ENCODE data around the gene KRTAP2-2. TPM values are rescaled to one million over a fixed set of nuclear protein-coding genes. Genes with fewer than 3 reads are reported as not detected.
"Not testable (repeated sequence)": the region's sequence is repeated elsewhere in the genome, so short reads cannot be mapped to it uniquely, and the experiment has no call there.

KRTAP2-2 gene
- total and polyA plus RNA-seq, 2 of the 13 experiments (the other 11 are each of a cell fraction or from before 2014, with no cell fraction given) = not detected

DNA sequence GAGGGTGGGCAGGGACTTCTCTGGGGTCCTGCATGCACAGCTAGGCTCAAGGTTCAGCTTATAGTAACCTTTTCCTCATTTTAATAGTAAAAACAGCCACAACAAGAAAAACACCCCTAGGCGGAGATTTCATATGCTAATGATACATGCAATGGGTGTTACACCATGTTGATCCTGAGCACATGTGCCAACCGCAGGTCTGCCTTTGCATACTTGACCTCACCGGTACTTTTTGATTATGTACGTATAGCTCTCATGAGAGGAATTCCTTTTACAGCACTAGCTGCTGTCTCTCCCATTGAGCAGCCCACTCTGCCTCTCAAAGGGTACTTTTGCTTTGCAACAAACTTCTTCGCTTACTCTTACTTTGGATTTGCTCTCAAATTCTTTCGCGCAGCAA, 41.0 kb upstream of the KRTAP2-2 start:
- no peak overlapping the region for H3K9ac ChIP-seq (ENCODE audit: insufficient read depth, low read depth, low read length)
- intact Hi-C loops (cut with micrococcal nuclease; ENCODE audit: unreplicated experiment) (no loop called here), in situ Hi-C loops (cut with HindIII; ENCODE audit: extremely low pct_ligation_motif_present, low pct_unique_long_range_greater_than_20kb) (no loop called here)
- ChIA-PET POLR2A (no interaction called here), CTCF (ENCODE audit: low intra/inter-chr PET ratio, low total read pairs) (no interaction called here)
- H3K9me3 ChIP-seq (ENCODE audit: low read length) = no peaks in the 10 kb centered on the region
- no peak overlapping the region for H3K27ac ChIP-seq (ENCODE audit: extremely low read length, insufficient read depth, low read length)
- BruUV-seq (replicated peaks) = no TSS peak
- ATAC-seq (no peak), FAIRE-seq (no peak), DNase-seq (ENCODE audit: low spot score) (no peak)
- no peak overlapping the region for H3K4me3 ChIP-seq (replicated peaks in 1 of 3; ENCODE audit: insufficient read depth in 1 of 3, low read depth in 2 of 3, low read length in 3 of 3)
- H3K4me1 ChIP-seq (ENCODE audit: insufficient read depth, low read length) = no peaks in the 10 kb centered on the region
- peaks cover 0 to 11% of the 10 kb centered on the region in 2 experiments; a peak in 2 of 5 replicates for H3K27me3 ChIP-seq (ENCODE audit: control insufficient read depth in 1 of 2, insufficient read depth in 2 of 2, low read length in 2 of 2)
- no peaks in the 10 kb centered on the region for H3K36me3 ChIP-seq (replicated peaks in 1 of 2; ENCODE audit: control insufficient read depth in 1 of 2, insufficient read depth in 2 of 2, low read length in 2 of 2)
- no peaks in the 10 kb centered on the region for H4K20me1 ChIP-seq (ENCODE audit: insufficient read depth, low read length)
- no peaks in the 10 kb centered on the region for H3K79me2 ChIP-seq (ENCODE audit: insufficient read depth, low read length)
- no peak overlapping the region for H2AFZ ChIP-seq (ENCODE audit: low read length)
- no peak for TF ChIP-seq FIP1L1 (IDR thresholded peaks at IDR 0.05; ENCODE audit: borderline replicate concordance, insufficient read depth, low read depth, low read length)
- no peak for TF ChIP-seq MAF1 (CRISPR knock-in tag; IDR thresholded peaks at IDR 0.05; ENCODE audit: borderline replicate concordance)
- TF ChIP-seq, protein P1, sequence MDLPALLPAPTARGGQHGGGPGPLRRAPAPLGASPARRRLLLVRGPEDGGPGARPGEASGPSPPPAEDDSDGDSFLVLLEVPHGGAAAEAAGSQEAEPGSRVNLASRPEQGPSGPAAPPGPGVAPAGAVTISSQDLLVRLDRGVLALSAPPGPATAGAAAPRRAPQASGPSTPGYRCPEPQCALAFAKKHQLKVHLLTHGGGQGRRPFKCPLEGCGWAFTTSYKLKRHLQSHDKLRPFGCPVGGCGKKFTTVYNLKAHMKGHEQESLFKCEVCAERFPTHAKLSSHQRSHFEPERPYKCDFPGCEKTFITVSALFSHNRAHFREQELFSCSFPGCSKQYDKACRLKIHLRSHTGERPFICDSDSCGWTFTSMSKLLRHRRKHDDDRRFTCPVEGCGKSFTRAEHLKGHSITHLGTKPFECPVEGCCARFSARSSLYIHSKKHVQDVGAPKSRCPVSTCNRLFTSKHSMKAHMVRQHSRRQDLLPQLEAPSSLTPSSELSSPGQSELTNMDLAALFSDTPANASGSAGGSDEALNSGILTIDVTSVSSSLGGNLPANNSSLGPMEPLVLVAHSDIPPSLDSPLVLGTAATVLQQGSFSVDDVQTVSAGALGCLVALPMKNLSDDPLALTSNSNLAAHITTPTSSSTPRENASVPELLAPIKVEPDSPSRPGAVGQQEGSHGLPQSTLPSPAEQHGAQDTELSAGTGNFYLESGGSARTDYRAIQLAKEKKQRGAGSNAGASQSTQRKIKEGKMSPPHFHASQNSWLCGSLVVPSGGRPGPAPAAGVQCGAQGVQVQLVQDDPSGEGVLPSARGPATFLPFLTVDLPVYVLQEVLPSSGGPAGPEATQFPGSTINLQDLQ (CRISPR knock-in tag; IDR thresholded peaks at IDR 0.05) = no peak
- TF ChIP-seq ZNF589 (CRISPR knock-in tag; conservative IDR thresholded peaks at IDR 0.05) = no peak
- no peak for TF ChIP-seq ZNF326 (CRISPR knock-in tag; IDR thresholded peaks at IDR 0.05; ENCODE audit: borderline replicate concordance)
- TF ChIP-seq ZNF235 (CRISPR knock-in tag; IDR thresholded peaks at IDR 0.05; ENCODE audit: borderline replicate concordance) = no peak
- TF ChIP-seq KDM6A (CRISPR knock-in tag; IDR thresholded peaks at IDR 0.05; ENCODE audit: low read depth) = no peak
- no peak for TF ChIP-seq TAF15 (IDR thresholded peaks at IDR 0.05; ENCODE audit: low read depth, low read length, poor library complexity, severe bottlenecking)
- no peak for TF ChIP-seq GPBP1L1 (CRISPR knock-in tag; IDR thresholded peaks at IDR 0.05)
- TF ChIP-seq NAIF1 (CRISPR knock-in tag; IDR thresholded peaks at IDR 0.05; ENCODE audit: borderline replicate concordance) = no peak
- TF ChIP-seq CEBPG (CRISPR knock-in tag; IDR thresholded peaks at IDR 0.05) = no peak
- WGBS (ENCODE audit: low lambda C conversion rate) = 71% methylated on average over 7 of the region's 7 CpGs
- no peak overlapping the region for H3K4me2 ChIP-seq (ENCODE audit: low read depth, low read length)

DNA sequence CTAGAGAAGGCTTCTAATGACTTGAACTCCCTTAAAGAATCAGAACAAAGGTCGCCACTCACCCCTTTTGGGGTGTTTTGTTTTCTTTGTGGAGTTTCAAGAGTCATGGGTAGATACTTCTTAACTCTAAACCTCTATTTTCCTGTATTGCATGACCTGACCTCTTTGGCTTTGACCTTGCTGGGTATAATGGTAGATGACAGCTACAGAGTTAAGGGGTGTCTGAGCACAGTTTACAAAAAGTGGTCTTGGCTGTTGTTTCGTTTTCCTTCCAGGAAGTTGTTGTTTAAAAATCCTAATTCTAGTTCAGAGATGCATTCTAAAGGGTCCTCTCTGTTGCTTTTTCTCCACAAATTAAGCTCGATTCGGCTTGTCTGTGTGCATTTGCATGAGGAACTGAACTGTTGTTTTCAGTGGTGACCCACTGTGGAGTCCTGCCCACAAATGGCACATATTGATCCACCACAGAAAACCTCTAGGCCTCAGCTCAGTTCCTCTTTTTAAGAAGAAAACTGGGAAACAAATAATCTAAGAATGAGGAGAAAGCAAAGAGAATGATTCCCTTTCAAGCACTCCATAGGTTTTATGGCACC, 33.8 kb upstream of the KRTAP2-2 start:
- CTCF ChIA-PET (ENCODE audit: low intra/inter-chr PET ratio, low total read pairs); BruUV-seq (replicated peaks): not testable (repeated sequence)
- WGBS (ENCODE audit: low lambda C conversion rate) = 13% methylated on average over 4 of the region's 4 CpGs

More for the DNA sequence above, 33.8 kb upstream of the KRTAP2-2 start:
- H3K4me1 ChIP-seq (ENCODE audit: insufficient read depth, low read length); H3K36me3 ChIP-seq (replicated peaks in 1 of 2; ENCODE audit: control insufficient read depth in 1 of 2, insufficient read depth in 2 of 2, low read length in 2 of 2); H3K27ac ChIP-seq (ENCODE audit: extremely low read length, insufficient read depth, low read length); H3K4me2 ChIP-seq (ENCODE audit: low read depth, low read length); H2AFZ ChIP-seq (ENCODE audit: low read length); FAIRE-seq; H3K9ac ChIP-seq (ENCODE audit: insufficient read depth, low read depth, low read length); H4K20me1 ChIP-seq (ENCODE audit: insufficient read depth, low read length); in situ Hi-C loops (cut with HindIII; ENCODE audit: extremely low pct_ligation_motif_present, low pct_unique_long_range_greater_than_20kb); DNase-seq (ENCODE audit: low spot score); H3K27me3 ChIP-seq (ENCODE audit: control insufficient read depth in 1 of 2, insufficient read depth in 2 of 2, low read length in 2 of 2); ATAC-seq; POLR2A ChIA-PET; H3K9me3 ChIP-seq (ENCODE audit: low read length); intact Hi-C loops (cut with micrococcal nuclease; ENCODE audit: unreplicated experiment); H3K79me2 ChIP-seq (ENCODE audit: insufficient read depth, low read length); H3K4me3 ChIP-seq (replicated peaks in 1 of 3; ENCODE audit: insufficient read depth in 1 of 3, low read depth in 2 of 3, low read length in 3 of 3): not testable (repeated sequence)

All from HepG2 (cell line).